ENCODE measurements around the gene MYCN. TPM values are rescaled to one million over a fixed set of nuclear protein-coding genes. Genes with fewer than 3 reads are reported as not detected.

The MYCN gene
- total RNA-seq, 4 donors from 2014 or later, result not detected

GRCh38 chr2:15895615-15896469 is 44.5 kb upstream of the MYCN start:
- TF ChIP-seq CTCF (IDR thresholded peaks at IDR 0.05; ENCODE audit: low read depth), result no peak

- TF ChIP-seq CTCF (IDR thresholded peaks at IDR 0.05; ENCODE audit: low read depth), result no peak
Measured at GRCh38 chr2:15896859-15897258, 43.5 kb upstream of the MYCN start.

- TF ChIP-seq CTCF (IDR thresholded peaks at IDR 0.05; ENCODE audit: low read depth), result no peak
Measured at GRCh38 chr2:15897431-15898098, 42.8 kb upstream of the MYCN start.

GRCh38 chr2:15899327-15899612 is 41.1 kb upstream of the MYCN start:
- no peak for TF ChIP-seq CTCF (IDR thresholded peaks at IDR 0.05; ENCODE audit: low read depth)

- TF ChIP-seq CTCF (IDR thresholded peaks at IDR 0.05; ENCODE audit: low read depth), result no peak
Measured at GRCh38 chr2:15899751-15900493, 40.4 kb upstream of the MYCN start.

GRCh38 chr2:15901095-15901807 is 39.1 kb upstream of the MYCN start:
- no peak for TF ChIP-seq CTCF (IDR thresholded peaks at IDR 0.05; ENCODE audit: low read depth)

- no peak for TF ChIP-seq CTCF (IDR thresholded peaks at IDR 0.05; ENCODE audit: low read depth)
Measured at GRCh38 chr2:15901808-15902130, 38.6 kb upstream of the MYCN start.

Measured in subcutaneous adipose tissue (tissue), 4 donors.